Thoracic aorta endothelial cell (primary cell): ENCODE results near the gene ECEL1. TPM values are rescaled to one million over a fixed set of nuclear protein-coding genes. Genes with fewer than 3 reads are reported as not detected.

Experiments used
- total RNA-seq: library from RNA; depleted of rRNA; stranded (reverse); fragments of >200 nt; gene quantifications from 2 replicates; pipeline ENCODE4 v1.2.3, GENCODE V29; 2012

Gene ECEL1, protein sequence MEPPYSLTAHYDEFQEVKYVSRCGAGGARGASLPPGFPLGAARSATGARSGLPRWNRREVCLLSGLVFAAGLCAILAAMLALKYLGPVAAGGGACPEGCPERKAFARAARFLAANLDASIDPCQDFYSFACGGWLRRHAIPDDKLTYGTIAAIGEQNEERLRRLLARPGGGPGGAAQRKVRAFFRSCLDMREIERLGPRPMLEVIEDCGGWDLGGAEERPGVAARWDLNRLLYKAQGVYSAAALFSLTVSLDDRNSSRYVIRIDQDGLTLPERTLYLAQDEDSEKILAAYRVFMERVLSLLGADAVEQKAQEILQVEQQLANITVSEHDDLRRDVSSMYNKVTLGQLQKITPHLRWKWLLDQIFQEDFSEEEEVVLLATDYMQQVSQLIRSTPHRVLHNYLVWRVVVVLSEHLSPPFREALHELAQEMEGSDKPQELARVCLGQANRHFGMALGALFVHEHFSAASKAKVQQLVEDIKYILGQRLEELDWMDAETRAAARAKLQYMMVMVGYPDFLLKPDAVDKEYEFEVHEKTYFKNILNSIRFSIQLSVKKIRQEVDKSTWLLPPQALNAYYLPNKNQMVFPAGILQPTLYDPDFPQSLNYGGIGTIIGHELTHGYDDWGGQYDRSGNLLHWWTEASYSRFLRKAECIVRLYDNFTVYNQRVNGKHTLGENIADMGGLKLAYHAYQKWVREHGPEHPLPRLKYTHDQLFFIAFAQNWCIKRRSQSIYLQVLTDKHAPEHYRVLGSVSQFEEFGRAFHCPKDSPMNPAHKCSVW
- under 0.01 TPM in 1 of 2 replicates, not detected in the other for total RNA-seq

DNA sequence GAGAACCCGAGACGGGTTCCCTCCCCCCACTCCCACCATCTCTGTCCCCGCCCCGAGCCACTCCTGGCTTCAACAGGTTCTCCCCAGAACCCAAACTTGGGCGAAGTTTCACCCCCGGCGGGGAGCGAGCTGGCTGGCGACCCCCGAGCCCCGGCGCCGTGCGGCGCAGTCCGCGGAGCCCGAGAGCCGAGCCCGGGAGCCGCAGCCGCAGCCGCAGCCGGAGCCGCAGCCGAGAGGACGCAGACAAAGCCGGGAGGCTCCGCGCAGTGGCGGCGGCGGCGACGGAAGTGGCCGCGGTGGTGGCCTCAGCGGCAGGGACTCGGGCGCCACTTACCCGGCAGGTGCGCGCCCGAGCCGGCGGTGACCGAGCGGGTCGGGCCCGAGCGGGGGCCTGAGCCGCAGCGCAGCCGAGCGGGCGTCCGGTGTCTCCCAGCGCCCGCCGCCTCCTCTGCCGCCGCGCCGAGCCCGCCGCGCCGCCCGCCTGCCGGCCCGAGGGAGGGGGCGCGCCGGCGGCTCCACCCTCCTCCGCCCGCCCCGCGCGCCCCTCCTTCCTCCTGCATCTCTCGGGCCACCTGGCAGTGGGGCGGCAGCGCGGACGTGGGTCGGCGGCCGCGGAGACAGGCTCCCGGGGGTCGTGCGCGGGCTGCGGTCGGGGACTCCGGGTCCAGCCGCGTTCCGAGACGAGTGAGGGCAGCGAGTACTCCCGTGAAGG lies at the start of gene ECEL1:
Gene ECEL1, minus strand, starts transcription at position 450 of the 712 bp plus-strand sequence. CDS start 1,181 bp downstream, outside the sequence.

DNA sequence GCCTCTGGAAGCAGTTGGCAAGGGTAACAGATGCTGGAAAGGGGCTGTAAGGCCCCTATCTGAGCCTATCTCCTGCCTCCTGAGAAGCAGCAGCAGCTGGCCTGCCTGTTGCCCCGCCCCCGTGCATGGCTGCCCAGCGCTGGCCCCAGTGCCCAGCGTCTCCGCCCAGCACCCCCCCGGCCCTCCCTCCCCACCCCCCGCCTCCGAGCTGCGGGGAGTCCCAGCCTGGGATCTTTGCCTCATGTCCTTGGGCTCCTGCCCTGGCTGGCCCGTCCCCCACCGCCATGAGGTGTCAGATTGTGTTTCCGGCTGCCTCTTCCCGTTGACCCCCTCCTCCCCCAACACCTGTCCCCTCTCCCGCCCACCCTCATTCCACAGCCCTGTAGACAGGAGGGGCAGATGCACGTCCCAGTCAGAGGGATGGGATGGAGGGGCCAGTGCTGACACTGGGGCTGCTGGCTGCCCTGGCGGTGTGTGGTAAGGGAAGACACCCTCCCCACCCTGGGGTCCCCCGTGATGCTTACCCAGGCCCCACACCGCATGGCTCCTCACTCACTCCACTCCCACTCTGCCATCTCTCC lies 38.2 kb upstream of the ECEL1 start, which contains the start of gene CHRND:
Gene CHRND, plus strand, starts transcription at position 370 of the 581 bp plus-strand sequence. Its CDS starts 56 bp downstream, at position 426.

DNA sequence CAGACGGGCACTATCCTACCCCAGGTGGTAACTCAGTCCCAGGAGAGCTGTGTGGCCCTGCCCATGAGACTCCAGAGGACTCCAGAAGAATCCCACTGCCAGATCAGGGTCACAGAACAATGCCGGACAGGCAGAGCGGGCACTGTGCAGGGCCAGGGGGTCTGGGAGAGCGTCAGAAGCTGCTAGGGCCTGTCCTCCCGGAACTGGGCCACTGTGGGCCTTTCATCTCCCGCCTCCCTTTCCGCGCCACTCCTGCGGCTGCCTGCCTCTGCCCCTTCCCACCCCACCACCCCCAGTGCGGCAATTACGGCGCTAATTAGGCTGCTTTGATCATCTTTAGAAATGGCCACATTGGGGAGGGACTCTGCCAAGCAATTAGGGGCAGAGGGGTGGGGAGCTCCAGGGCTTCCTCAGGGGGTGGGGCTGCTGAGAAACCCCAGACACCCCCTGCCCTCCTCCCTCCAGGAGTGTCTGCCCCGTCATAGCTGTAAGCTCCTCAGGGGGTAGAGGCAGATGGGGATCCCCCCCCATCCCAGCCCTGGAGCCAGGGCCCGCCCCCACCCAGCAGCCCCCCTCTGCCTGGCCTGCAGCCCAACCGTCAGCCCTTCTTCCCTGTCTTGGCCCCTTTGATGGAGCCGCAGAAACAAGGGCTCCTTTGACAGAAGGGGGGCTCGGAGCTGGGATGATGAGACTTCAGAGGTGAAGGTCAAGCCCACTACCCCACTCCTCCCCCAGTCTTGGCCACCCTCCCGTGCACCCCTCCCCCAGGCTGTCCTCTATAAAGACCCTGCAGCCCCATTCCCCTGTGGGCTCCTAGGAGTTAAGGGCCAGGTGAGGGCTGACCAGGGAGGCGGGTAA lies 32.2 kb upstream of the ECEL1 start, which contains the start of gene PRSS56:
Gene PRSS56, plus strand, starts transcription at position 808 of the 858 bp plus-strand sequence. CDS start 211 bp downstream, outside the sequence.

DNA sequence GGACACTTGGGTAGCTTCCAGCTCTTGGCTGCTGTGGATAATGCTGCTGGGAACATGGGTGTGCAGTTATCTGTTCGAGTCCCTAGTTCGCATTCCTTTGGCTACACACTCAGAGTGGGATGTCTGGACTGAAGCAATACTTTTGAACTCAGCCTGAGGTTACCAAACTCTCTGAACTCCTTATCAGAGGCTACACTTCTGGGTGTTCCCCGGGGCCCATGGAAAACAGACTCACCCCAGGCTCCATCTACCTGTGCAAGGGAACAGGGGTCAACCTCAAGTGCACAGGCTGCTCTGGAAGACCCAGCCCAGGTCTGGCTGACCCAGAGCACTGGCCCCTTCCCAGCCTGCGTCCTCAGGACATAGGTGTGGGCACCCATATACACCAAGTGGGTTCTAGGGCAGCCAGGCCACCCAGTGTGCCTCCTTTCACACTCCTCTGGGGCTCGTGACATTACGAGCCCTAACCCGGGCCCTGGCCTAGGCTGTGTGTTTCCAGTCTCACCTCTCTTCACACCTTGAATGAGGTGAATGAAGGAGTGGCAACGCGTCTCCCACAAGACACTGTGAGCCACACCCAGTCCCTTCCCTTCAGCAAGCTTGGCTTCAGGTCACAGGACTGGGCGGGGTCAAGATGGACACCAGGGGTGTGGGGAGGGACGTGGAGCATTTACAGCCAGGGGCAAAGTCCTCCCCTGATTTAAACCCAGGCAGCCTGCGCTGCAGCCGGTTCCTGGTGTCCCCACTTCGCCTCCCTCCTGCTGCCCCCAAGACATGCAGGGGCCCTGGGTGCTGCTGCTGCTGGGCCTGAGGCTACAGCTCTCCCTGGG lies 32.0 kb downstream of the ECEL1 start, which contains the start of gene ALPI:
Gene ALPI, plus strand, starts transcription at position 728 of the 830 bp plus-strand sequence. Its CDS starts 47 bp downstream, at position 775.

Other genes with a start within 250 kb of the ECEL1 start
- not detected in 2 replicates for gene ALPP, start 109.1 kb downstream of the ECEL1 start, total RNA-seq
- gene ALPG, start 81.0 kb downstream of the ECEL1 start, total RNA-seq = not detected in 2 replicates
- not detected in 2 replicates for gene ALPI, start 31.7 kb downstream of the ECEL1 start, total RNA-seq
- not detected in 2 replicates for gene PRSS56, start 32.6 kb upstream of the ECEL1 start, total RNA-seq
- not detected in 2 replicates for gene CHRND, start 38.3 kb upstream of the ECEL1 start, total RNA-seq
- gene CHRNG, start 51.9 kb upstream of the ECEL1 start, total RNA-seq = not detected in 2 replicates
- 5.1 and 5.5 TPM in 2 replicates for gene TIGD1, start 62.7 kb upstream of the ECEL1 start, total RNA-seq
- 114 and 120 TPM in 2 replicates for gene EIF4E2, start 62.9 kb upstream of the ECEL1 start, total RNA-seq
- gene EFHD1, start 145.8 kb upstream of the ECEL1 start, total RNA-seq = 0.13 TPM in 1 of 2 replicates, not detected in the other
- gene GIGYF2, start 209.5 kb upstream of the ECEL1 start, total RNA-seq = 63.6 and 75.9 TPM in 2 replicates